Measurements from ENCODE around the gene NAV1. TPM values are rescaled to one million over a fixed set of nuclear protein-coding genes. Genes with fewer than 3 reads are reported as not detected.
"Not testable (repeated sequence)": the region's sequence is repeated elsewhere in the genome, so short reads cannot be mapped to it uniquely, and the experiment has no call there.

The NAV1 gene
- polyA plus RNA-seq, 1 donor (not counting 4 experiments of a cell fraction or from before 2014, with no cell fraction given): 13.2 TPM

GRCh38 chr1:201578008-201578888 lies 39.3 kb downstream of the NAV1 start:
- DNase-seq (ENCODE audit: low read depth, low spot score) (no peak), FAIRE-seq (no peak)
- Histone ChIP-seq H3K9me1 (ENCODE audit: control insufficient read depth, extremely low read depth, insufficient read depth, low read length) (no peaks in the 10 kb centered on the region), H3K4me2 (ENCODE audit: control insufficient read depth, extremely low read depth, insufficient read depth, low read depth, low read length) (no peak overlapping the region), H4K20me1 (ENCODE audit: control insufficient read depth, extremely low read depth, insufficient read depth, low read length) (no peaks in the 10 kb centered on the region), H3K4me3 (ENCODE audit: control insufficient read depth in 2 of 3, extremely low read depth in 1 of 3, insufficient read depth in 2 of 3, low read depth in 1 of 3, low read length in 3 of 3) (no peak overlapping the region), H3K27ac (ENCODE audit: control insufficient read depth, insufficient read depth, low read length) (no peak overlapping the region), H3K9me3 (ENCODE audit: control insufficient read depth, low read depth, low read length) (no peaks in the 10 kb centered on the region), H3K27me3 (ENCODE audit: control insufficient read depth, extremely low read depth, insufficient read depth, low read length) (peaks cover 18% of the 10 kb centered on the region), H3K4me1 (ENCODE audit: control insufficient read depth, extremely low read depth, insufficient read depth, low read length) (no peaks in the 10 kb centered on the region), H2AFZ (ENCODE audit: control insufficient read depth, low read length) (no peak overlapping the region), H3K36me3 (ENCODE audit: control insufficient read depth in 2 of 2, extremely low read depth in 1 of 2, insufficient read depth in 2 of 2, low read length in 2 of 2) (no peaks in the 10 kb centered on the region), H3K79me2 (ENCODE audit: control insufficient read depth, insufficient read depth, low read length) (no peaks in the 10 kb centered on the region), H3K9ac (ENCODE audit: control insufficient read depth, extremely low read depth, insufficient read depth, low read length) (no peak overlapping the region)
- TF ChIP-seq EZH2 (IDR thresholded peaks at IDR 0.05; ENCODE audit: low read length) (no peak), CTCF (optimal IDR thresholded peaks at IDR 0.05 in 1 of 3, IDR thresholded peaks at IDR 0.05 in 1 of 3, conservative IDR thresholded peaks at IDR 0.05 in 1 of 3; ENCODE audit: extremely low read depth in 1 of 3, insufficient read depth in 2 of 3, low read length in 3 of 3) (no peak)
- dilution Hi-C loops (cut with MboI; ENCODE audit: extremely low pct_ligation_motif_present, low sequenced_read_pairs): no loop called here

- H4K20me1 ChIP-seq (ENCODE audit: control insufficient read depth, extremely low read depth, insufficient read depth, low read length); FAIRE-seq; H3K36me3 ChIP-seq (ENCODE audit: control insufficient read depth in 2 of 2, extremely low read depth in 1 of 2, insufficient read depth in 2 of 2, low read length in 2 of 2); H3K9me3 ChIP-seq (ENCODE audit: control insufficient read depth, low read depth, low read length); H3K4me3 ChIP-seq (ENCODE audit: control insufficient read depth in 2 of 3, extremely low read depth in 1 of 3, insufficient read depth in 2 of 3, low read depth in 1 of 3, low read length in 3 of 3); H2AFZ ChIP-seq (ENCODE audit: control insufficient read depth, low read length); H3K9me1 ChIP-seq (ENCODE audit: control insufficient read depth, extremely low read depth, insufficient read depth, low read length); H3K4me1 ChIP-seq (ENCODE audit: control insufficient read depth, extremely low read depth, insufficient read depth, low read length); dilution Hi-C loops (cut with MboI; ENCODE audit: extremely low pct_ligation_motif_present, low sequenced_read_pairs); DNase-seq (ENCODE audit: low read depth, low spot score); H3K4me2 ChIP-seq (ENCODE audit: control insufficient read depth, extremely low read depth, insufficient read depth, low read depth, low read length); H3K9ac ChIP-seq (ENCODE audit: control insufficient read depth, extremely low read depth, insufficient read depth, low read length); H3K79me2 ChIP-seq (ENCODE audit: control insufficient read depth, insufficient read depth, low read length); H3K27ac ChIP-seq (ENCODE audit: control insufficient read depth, insufficient read depth, low read length): not testable (repeated sequence)
- peaks cover 30% of the 10 kb centered on the region for H3K27me3 ChIP-seq (ENCODE audit: control insufficient read depth, extremely low read depth, insufficient read depth, low read length)
These were observed 42.4 kb downstream of the NAV1 start for GRCh38 chr1:201581371-201581770.
